Sigmoid colon (tissue), 4 donors: Measurements from ENCODE around the gene GPATCH2.

ENCODE experiments used
- CTCF ChIP-seq, 4 experiments: fragments of 450-650 bp in 3 of 4; fragments of 200-600 bp in 1 of 4; IDR thresholded peaks; one replicate each; pipeline ENCODE4 v1.5.1; 2016 to 2019; ENCODE audit warnings: antibody characterized with exemption in 4 of 4, mild to moderate bottlenecking in 3 of 4, moderate library complexity in 2 of 4
- EP300 ChIP-seq, 4 donors: sonication (generic); formaldehyde crosslinking; IDR thresholded peaks; one replicate each; pipeline ENCODE4 v1.6.1; 2017; ENCODE audit warnings: antibody characterized with exemption in 4 of 4
- POLR2A ChIP-seq, 2 donors: fragments of 450-650 bp; IDR thresholded peaks; one replicate each; pipeline ENCODE4 v1.6.1; 2016; ENCODE audit warnings: antibody characterized with exemption in 2 of 2, mild to moderate bottlenecking in 2 of 2, moderate library complexity in 2 of 2
- POLR2AphosphoS5 ChIP-seq, 4 donors: sonication (generic); formaldehyde crosslinking; IDR thresholded peaks; one replicate each; pipeline ENCODE4 v1.6.1; 2017; ENCODE audit warnings: antibody characterized with exemption in 4 of 4

GRCh38 chr1:217431395-217431794 is 199.5 kb downstream of the GPATCH2 start:
- no peak for TF ChIP-seq POLR2A (IDR thresholded peaks at IDR 0.05)
- no peak for TF ChIP-seq CTCF (IDR thresholded peaks at IDR 0.05)
- no peak for TF ChIP-seq POLR2AphosphoS5 (IDR thresholded peaks at IDR 0.05)
- TF ChIP-seq EP300 (IDR thresholded peaks at IDR 0.05): no peak
